HG03039 (cell line): ENCODE measurements around the gene ANKRD13B.
"Not testable (repeated sequence)": the region's sequence is repeated elsewhere in the genome, so short reads cannot be mapped to it uniquely, and the experiment has no call there.

Experiments
- ATAC-seq: cut with Tn5 transposase; IDR thresholded peaks from one replicate; pipeline ENCODE4 v1.9.1; 2021; ENCODE audit warnings: mild to moderate bottlenecking, moderate library complexity; ENCODE audit not compliant: unreplicated experiment

ANKRD13B gene

DNA sequence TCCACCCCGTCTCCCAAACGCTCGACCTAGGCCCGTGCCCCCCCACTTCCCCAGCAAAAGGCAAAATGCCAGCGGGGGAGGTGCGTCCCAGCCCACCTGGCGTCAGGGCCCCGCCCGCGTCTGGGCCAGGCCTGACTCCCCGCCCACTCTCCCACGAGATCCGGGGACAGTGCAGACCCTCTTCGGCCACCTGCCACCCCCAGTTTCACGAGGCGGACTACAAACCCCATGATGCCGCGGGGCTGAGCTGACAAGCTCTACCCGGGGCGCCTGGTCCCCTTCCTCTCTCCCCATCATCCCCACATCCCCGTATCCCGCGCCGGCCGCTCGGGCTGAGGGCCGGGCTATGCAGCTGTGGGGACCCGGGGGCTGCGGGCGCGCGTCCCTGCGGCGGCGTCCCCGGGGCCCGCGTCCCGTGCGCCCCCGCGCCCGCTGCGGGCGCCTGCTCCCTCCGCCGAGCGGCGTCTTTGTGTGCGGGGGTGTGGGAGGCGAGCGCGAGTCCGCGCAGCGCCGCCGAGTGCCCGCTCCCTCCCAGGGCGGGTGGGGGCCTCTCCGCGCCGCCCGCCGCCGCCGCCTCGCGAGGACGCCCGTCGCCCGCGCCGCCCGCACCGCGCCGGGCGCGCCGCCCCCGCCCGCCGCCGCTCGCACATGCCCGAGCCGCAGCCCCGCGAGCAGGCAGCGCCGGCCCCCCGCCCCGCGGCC, at the start of gene ANKRD13B:
Gene ANKRD13B, plus strand, starts transcription at position 283 of the 702 bp plus-strand sequence. CDS start 490 bp downstream, outside the sequence.
- ATAC-seq = no peak

- ATAC-seq = no peak
These were observed 48.9 kb upstream of the ANKRD13B start for GRCh38 chr17:29544066-29544465.

- no peak for ATAC-seq
These were observed 46.8 kb upstream of the ANKRD13B start for GRCh38 chr17:29546085-29546484.

DNA sequence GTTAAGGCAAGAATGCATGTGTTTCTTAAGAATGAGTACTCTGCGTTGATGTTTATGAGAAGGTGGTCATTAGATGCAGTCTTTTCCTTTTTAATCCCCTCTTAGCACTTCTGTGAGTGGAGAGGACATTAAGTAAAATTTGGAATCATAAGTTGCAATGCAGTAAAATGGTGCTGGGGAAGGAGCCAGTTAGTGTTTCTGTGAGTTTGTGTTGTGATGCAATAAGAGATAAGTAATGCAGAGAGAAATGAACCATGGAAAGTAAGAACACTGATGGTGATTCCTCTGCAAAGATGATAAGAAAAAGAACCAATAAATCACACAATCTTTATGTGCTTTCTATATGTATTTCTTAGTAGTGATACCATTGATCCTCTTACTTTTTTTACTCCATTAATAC, 46.1 kb upstream of the ANKRD13B start:
- ATAC-seq = no peak

DNA sequence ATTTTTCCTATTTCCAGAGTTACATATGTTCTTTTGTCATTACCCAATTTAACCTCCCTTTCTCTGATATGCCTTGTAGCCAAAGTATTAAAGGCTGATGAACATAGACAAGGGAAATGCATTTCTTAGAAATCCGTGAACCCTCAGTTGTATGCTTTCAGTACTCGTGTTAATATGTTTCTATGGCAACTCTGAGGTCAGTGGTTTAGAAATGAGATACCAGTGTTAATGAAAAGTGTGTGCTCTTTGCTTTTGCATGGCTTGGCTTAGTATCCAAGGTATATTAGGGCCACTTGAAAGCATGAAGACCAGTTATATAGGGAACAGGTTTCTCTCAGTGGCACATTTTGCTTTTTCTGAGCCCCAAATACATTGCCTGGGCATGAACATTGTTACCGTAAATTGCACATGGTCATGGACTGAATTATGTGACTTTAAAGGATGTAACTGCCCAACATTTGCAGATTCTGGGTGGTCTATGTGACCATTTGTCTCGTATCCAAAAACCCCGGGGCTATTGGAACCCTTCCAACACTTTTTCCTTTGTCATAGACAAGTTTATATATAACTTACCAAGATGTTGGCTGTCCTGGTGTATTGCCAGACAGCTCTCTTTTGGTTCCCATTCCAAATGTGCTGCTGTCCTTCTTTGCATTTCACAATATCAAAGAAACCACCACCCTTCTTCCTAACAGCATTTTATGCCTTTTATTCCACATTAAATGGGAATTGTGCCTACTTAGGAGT, 43.6 kb upstream of the ANKRD13B start:
- ATAC-seq = no peak

- no peak for ATAC-seq
These were observed 37.1 kb upstream of the ANKRD13B start for GRCh38 chr17:29555840-29556239.

- ATAC-seq = no peak
These were observed 35.7 kb upstream of the ANKRD13B start for GRCh38 chr17:29557085-29557738.

GRCh38 chr17:29557739-29558116, 35.2 kb upstream of the ANKRD13B start:
- ATAC-seq = no peak

DNA sequence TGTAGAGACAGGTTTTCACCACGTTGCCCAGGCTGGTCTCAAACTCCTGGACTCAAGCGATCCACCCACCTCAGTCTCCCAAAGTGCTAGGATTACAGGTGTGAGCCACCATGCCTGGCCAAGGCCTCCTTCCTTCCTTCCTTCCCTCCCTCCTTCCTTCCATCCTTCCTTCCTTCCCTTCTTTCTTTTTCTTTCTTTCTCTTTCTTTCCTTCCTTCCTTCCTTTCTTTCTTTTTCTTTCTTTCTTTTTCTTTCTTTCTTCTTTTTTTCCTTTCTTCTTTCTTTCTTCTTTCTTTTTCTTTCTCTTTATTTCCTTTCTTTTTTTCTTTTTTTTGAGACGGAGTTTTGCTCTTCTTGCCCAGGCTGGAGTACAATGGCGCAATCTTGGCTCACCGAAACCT, 34.8 kb upstream of the ANKRD13B start:
- not testable (repeated sequence) for ATAC-seq

DNA sequence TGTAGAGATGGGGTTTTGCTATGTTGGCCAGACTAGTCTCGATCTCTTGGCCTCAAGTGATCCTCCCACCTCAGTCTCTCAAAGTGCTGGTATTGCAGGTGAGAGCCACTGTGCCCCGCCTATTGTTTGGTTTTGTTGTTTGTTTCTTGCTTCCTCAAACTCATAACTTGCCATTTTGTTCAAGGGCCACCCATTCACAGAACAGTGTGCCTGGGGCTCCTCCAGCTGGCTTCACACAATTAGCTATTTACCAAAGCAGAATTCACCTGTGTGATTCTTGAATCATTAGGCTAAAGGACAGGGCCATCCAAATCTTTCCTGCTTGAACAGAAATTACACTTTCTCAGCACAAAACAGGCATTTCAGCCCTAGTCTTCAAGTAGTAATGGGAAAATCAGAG, 33.3 kb upstream of the ANKRD13B start:
- no peak for ATAC-seq

DNA sequence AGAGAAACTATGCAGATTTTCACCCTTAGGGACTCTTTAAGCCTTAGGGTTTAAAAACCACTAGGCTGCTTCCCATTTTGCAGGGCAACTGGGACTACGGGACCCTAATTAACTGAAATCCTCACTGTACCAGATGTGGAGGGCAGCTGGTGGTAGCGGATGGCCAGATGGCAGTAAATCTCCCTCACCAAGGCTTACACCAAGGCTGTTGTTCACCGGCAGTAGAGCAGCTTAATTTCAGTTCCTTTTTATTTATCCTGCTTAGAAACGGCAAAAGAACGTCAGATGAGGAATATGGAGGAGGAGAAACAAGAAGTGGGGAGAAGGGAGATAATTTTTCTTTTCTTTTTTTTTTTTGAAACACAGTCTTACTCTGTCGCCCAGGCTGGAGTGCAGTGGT, 32.6 kb upstream of the ANKRD13B start:
- no peak for ATAC-seq

DNA sequence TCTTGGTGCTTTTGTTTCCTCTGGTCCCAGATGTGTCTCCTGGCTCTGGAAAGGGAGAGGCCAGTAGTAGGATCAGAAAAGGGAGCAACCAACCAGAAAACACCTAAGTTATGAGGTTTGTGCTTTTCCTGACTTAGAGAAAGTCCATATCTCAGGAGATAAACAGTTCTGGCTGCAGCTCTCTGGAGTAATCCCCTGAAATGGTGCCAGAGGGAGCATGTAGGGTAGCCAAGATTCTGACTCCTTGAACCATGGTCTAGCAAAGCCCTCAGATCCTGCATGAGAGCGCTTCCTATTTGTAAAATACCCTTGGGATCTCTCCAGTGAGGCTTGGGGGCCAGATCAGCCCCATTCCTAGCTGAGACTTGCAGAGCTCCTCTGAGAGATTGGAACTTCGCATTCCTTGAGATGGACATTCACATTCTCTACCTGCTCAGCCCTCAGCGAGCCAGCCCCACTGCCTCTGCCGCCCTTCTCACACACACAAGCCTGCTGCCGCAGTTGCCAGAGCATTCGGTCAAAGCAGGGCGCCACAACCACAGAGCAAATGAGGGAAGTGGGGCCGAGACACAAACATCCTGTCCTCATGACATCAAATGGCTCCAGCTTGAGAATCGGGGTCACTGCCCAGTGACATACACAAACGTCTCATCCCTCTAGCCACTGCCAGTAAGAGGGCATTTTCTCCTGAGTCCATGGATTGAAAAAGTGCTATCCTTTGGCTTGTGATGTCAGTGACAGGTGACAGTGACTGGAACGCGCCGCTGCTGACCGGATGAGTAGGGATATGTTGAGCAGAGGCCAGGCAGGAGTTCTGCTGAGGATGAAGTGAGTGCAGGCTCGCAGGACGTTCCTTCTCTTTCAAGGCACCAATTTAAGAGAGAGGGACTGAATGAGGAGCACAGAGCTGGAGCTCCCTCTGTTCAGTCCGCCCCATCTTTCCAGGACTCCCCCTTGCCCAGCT, 31.1 kb upstream of the ANKRD13B start:
- ATAC-seq = no peak

GRCh38 chr17:29562615-29563014, 30.3 kb upstream of the ANKRD13B start:
- ATAC-seq = no peak

DNA sequence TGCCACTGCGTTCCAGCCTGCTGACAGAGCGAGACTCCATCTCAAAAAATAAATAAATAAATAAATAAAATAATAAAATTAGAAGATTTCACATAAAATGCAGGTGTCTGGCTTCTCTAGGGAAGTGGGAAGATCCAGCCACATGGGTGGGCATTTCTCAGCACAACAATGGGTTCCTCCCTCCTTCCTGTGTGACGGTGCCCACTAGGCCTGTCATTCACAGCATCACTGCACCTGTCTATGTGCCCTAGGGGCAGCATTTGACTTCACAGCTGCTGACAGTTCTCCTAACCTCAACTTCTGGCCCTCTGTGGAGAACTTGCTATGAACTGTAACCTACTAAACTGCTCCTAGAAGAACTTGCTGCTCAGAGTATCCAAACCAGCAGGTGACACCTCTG, 29.1 kb upstream of the ANKRD13B start:
- ATAC-seq = no peak

DNA sequence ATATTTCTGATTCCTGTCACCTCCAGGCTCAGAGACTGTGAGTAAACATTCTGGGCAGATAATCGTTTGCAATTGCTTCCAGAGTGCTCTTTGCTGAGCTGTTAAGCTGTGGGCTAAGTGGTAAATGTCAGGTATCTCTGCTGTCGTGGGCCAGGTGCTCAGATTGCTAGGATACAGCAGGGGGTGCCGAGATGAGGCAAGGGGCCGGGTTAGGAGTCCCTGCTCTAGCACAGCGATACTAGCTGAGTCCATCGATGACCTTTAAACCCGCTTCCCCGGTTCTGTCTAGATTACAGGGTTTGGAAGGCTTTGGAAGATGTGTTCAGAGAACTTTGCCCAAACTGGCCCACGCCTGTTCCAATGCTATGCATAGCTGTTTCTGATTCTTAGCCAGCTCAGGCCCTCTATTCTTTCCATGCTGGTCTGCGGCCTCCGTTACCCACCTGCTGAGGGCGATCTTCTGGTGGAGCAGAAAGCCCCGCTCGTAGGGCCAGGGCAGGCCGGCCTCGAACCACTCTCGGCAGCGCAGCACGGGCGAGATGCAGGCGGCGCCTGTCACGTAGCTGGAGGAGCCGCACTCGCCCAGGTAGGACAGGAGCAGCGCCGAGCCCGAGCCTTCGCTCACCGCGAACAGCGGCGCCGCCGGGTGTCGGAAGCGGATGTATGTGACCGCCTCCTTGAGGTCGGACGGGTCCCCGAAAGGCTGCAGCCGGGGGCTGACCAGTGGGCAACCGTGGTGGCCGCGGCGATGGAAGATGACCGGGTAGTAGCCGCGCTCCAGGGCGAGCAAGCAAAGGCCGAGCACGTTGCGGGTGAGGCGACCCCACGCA, 27.1 kb upstream of the ANKRD13B start:
- ATAC-seq = peak; percentile 5

- ATAC-seq = peak; percentile 18
These were observed 26.2 kb upstream of the ANKRD13B start, which contains the start of gene ABHD15 for GRCh38 chr17:29566473-29567303. Gene ABHD15, minus strand, starts transcription at chr17:29567037. Its CDS starts 71 bp downstream, at chr17:29566966.

DNA sequence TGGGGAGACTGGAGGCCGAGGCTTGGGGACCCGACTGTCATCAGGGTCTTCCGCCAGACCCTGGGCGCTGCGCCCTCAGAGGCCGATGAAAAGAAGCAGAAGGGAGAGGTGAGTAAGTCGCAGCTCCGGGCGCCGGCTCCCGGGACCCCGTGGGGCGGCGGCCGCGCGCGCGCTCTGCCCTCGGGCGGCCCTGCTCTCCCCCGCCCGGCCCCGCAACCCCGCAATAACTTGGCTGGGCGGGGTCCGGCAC, 25.7 kb upstream of the ANKRD13B start:
- ATAC-seq = peak; percentile 2

GRCh38 chr17:29567554-29568330, 25.2 kb upstream of the ANKRD13B start:
- peak; percentile 32 for ATAC-seq
